T47D (cell line): ENCODE results near the gene STAT1.
A peak's percentile ranks its signal among the peaks of the same experiment; 100 is the strongest.
"Not testable (repeated sequence)": the region's sequence is repeated elsewhere in the genome, so short reads cannot be mapped to it uniquely, and the experiment has no call there.

Source experiments
- DNase-seq, 2 experiments: peaks; one replicate each; pipeline versions ENCODE4 v3.0.0 to v3.0.0-alpha.2; 2011 to 2012; ENCODE audit warnings: low read depth in 1 of 2, low spot score in 1 of 2
- JUND ChIP-seq: IDR thresholded peaks from 2 replicates; pipeline ENCODE4 v1.6.1; 2012; ENCODE audit warnings: low read depth
- in situ Hi-C: cut with HindIII; loops from 2 replicates; pipeline ENCODE4 v1.10.0; 2016; ENCODE audit warnings: low sequenced_read_pairs, low pct_unique_long_range_greater_than_20kb

Gene STAT1

GRCh38 chr2:190996947-190997346 lies 17.0 kb downstream of the STAT1 start:
- DNase-seq, result no peak
- in situ Hi-C loops, result no loop called here
- no peak for TF ChIP-seq JUND

GRCh38 chr2:190996338-190996946 lies 17.5 kb downstream of the STAT1 start:
- DNase-seq, result peak; percentile 15 to 46

GRCh38 chr2:190995315-190995714 lies 18.7 kb downstream of the STAT1 start:
- in situ Hi-C loops, DNase-seq: not testable (repeated sequence)

More at GRCh38 chr2:190996338-190996946, 17.5 kb downstream of the STAT1 start:
- in situ Hi-C loops, result no loop called here
- TF ChIP-seq JUND, result no peak

GRCh38 chr2:190994148-190994547 lies 19.8 kb downstream of the STAT1 start:
- DNase-seq, result no peak
- in situ Hi-C loops, result no loop called here
- TF ChIP-seq JUND, result no peak

GRCh38 chr2:190993292-190993643 lies 20.7 kb downstream of the STAT1 start:
- no peak for TF ChIP-seq JUND
- in situ Hi-C loops, result no loop called here
- DNase-seq, result no peak

GRCh38 chr2:190990132-190990531 lies 23.8 kb downstream of the STAT1 start:
- DNase-seq, result no peak
- in situ Hi-C loops, result no loop called here
- no peak for TF ChIP-seq JUND

- no peak for TF ChIP-seq JUND
Measured at GRCh38 chr2:190988910-190989309, 25.1 kb downstream of the STAT1 start.

GRCh38 chr2:190987938-190988337 lies 26.0 kb downstream of the STAT1 start:
- TF ChIP-seq JUND, result no peak
- DNase-seq, result no peak
- in situ Hi-C loops, result no loop called here

More at GRCh38 chr2:190988910-190989309, 25.1 kb downstream of the STAT1 start:
- DNase-seq, result no peak
- in situ Hi-C loops, result no loop called here

- in situ Hi-C loops, result no loop called here
- DNase-seq, result no peak
- TF ChIP-seq JUND, result no peak
Measured at GRCh38 chr2:190987116-190987515, 26.9 kb downstream of the STAT1 start.

GRCh38 chr2:190986221-190986953 lies 27.6 kb downstream of the STAT1 start:
- no peak for TF ChIP-seq JUND
- no peak for DNase-seq
- in situ Hi-C loops, result no loop called here

- no peak for DNase-seq
- TF ChIP-seq JUND, result no peak
- in situ Hi-C loops, result no loop called here
Measured at GRCh38 chr2:190984595-190984994, 29.4 kb downstream of the STAT1 start.

GRCh38 chr2:190982262-190983034 lies 31.5 kb downstream of the STAT1 start:
- in situ Hi-C loops, result no loop called here
- TF ChIP-seq JUND, result no peak
- DNase-seq, result no peak

GRCh38 chr2:190981733-190982132 lies 32.2 kb downstream of the STAT1 start:
- in situ Hi-C loops, result no loop called here
- no peak for TF ChIP-seq JUND
- no peak for DNase-seq
